Keratinocyte (primary cell): ENCODE data around the gene TEAD2. TPM values are rescaled to one million over a fixed set of nuclear protein-coding genes. Genes with fewer than 3 reads are reported as not detected.

ENCODE experiments used
- DNase-seq: peaks from one replicate; pipeline ENCODE4 v3.0.0-alpha.2; 2011; ENCODE audit warnings: low read depth, missing footprints, low spot score
- FAIRE-seq: peaks from 2 replicates; lab custom pipeline; 2011; peaks lifted over from hg19 to GRCh38; lab: Jason Lieb, UNC
- H2AFZ ChIP-seq: 2 replicates; pipeline ENCODE4 v1.6.0; 2012; ENCODE audit warnings: low read length, control low read depth, inconsistent platforms; ENCODE audit not compliant: control insufficient read depth
- H3K27ac ChIP-seq: 2 replicates; pipeline ENCODE4 v1.5.1; 2011; ENCODE audit warnings: low read length; ENCODE audit not compliant: control insufficient read depth, insufficient read depth
- H3K27me3 ChIP-seq: 3 replicates; pipeline ENCODE4 v1.6.0; 2011; ENCODE audit warnings: low read length; ENCODE audit not compliant: control insufficient read depth, insufficient read depth; ENCODE audit errors: extremely low read depth
- H3K36me3 ChIP-seq, 2 experiments: 2 replicates in 1 of 2; 3 replicates in 1 of 2; pipeline ENCODE4 v1.5.1; 2011; ENCODE audit warnings: low read length in 2 of 2, mild to moderate bottlenecking in 1 of 2; ENCODE audit not compliant: control insufficient read depth in 2 of 2, insufficient read depth in 2 of 2; ENCODE audit errors: extremely low read depth in 1 of 2
- H3K4me1 ChIP-seq: 3 replicates; pipeline ENCODE4 v1.5.1; 2011; ENCODE audit warnings: low read length; ENCODE audit not compliant: control insufficient read depth, insufficient read depth; ENCODE audit errors: extremely low read depth
- H3K4me2 ChIP-seq: 3 replicates; pipeline ENCODE4 v1.6.0; 2011; ENCODE audit warnings: low read depth, low read length; ENCODE audit not compliant: control insufficient read depth, insufficient read depth; ENCODE audit errors: extremely low read depth
- H3K4me3 ChIP-seq, 3 experiments: fragments of 200-600 bp in 1 of 3; sonication (generic) in 1 of 3; 2 replicates in 2 of 3; 3 replicates in 1 of 3; pipeline ENCODE4 v1.5.1; 2011 to 2016; ENCODE audit warnings: low read length in 3 of 3, mild to moderate bottlenecking in 3 of 3, control low read depth in 2 of 3, inconsistent platforms in 1 of 3, low read depth in 1 of 3, mixed read lengths in 1 of 3, mixed run types in 1 of 3, moderate library complexity in 1 of 3; ENCODE audit not compliant: control insufficient read depth in 2 of 3, insufficient read depth in 2 of 3; ENCODE audit errors: extremely low read depth in 1 of 3
- H3K79me2 ChIP-seq: 2 replicates; pipeline ENCODE4 v1.6.0; 2012; ENCODE audit warnings: low read length; ENCODE audit not compliant: control insufficient read depth, insufficient read depth
- H3K9ac ChIP-seq: 3 replicates; pipeline ENCODE4 v1.6.0; 2011; ENCODE audit warnings: low read length; ENCODE audit not compliant: control insufficient read depth, insufficient read depth; ENCODE audit errors: extremely low read depth
- H3K9me1 ChIP-seq: 3 replicates; pipeline ENCODE4 v1.6.0; 2011; ENCODE audit warnings: low read length; ENCODE audit not compliant: control insufficient read depth, insufficient read depth; ENCODE audit errors: extremely low read depth
- H3K9me3 ChIP-seq: 2 replicates; pipeline ENCODE4 v1.5.1; 2012; ENCODE audit warnings: low read depth, low read length; ENCODE audit not compliant: control insufficient read depth
- H4K20me1 ChIP-seq: 3 replicates; pipeline ENCODE4 v1.6.0; 2011; ENCODE audit warnings: low read length; ENCODE audit not compliant: control insufficient read depth, insufficient read depth; ENCODE audit errors: extremely low read depth
- EZH2 ChIP-seq: IDR thresholded peaks from one replicate; pipeline ENCODE4 v1.6.1; 2012; ENCODE audit warnings: inconsistent platforms, mild to moderate bottlenecking, low read length, moderate library complexity
- dilution Hi-C: fragments of 300-500 bp; cut with MboI; formaldehyde crosslinking; loops from one replicate; pipeline ENCODE4 v1.7.0; 2020; ENCODE audit warnings: low sequenced_read_pairs; ENCODE audit not compliant: extremely low pct_ligation_motif_present
- polyA plus RNA-seq, 5 experiments: library from polyadenylated mRNA; depleted of rRNA in 3 of 5; stranded (reverse) in 3 of 5; stranded (forward) in 1 of 5; unstranded in 1 of 5; fragments of >200 nt; gene quantifications; 1 replicate in 1 of 5; 2 replicates in 3 of 5; 3 replicates in 1 of 5; pipeline versions ENCODE4 v1.2.1 to v1.2.3, GENCODE V29; 2011 to 2012; ENCODE audit warnings: missing spikeins in 2 of 5, low read depth in 1 of 5, low replicate concordance in 1 of 5
- TF ChIP-seq, protein P1 (sequence below), 3 experiments: IDR thresholded peaks in 1 of 3; conservative IDR thresholded peaks in 1 of 3; optimal IDR thresholded peaks in 1 of 3; 2 replicates in 2 of 3; 3 replicates in 1 of 3; pipeline versions ENCODE3 to v1.5.1; 2011; ENCODE audit warnings: low read length in 3 of 3, mild to moderate bottlenecking in 3 of 3, moderate library complexity in 2 of 3, control low read depth in 1 of 3, inconsistent platforms in 1 of 3; ENCODE audit not compliant: insufficient read depth in 2 of 3; ENCODE audit errors: extremely low read depth in 1 of 3

Gene TEAD2
- polyA plus RNA-seq, 1 donor (not counting 4 experiments of a cell fraction or from before 2014, with no cell fraction given) = 6.4 TPM

DNA sequence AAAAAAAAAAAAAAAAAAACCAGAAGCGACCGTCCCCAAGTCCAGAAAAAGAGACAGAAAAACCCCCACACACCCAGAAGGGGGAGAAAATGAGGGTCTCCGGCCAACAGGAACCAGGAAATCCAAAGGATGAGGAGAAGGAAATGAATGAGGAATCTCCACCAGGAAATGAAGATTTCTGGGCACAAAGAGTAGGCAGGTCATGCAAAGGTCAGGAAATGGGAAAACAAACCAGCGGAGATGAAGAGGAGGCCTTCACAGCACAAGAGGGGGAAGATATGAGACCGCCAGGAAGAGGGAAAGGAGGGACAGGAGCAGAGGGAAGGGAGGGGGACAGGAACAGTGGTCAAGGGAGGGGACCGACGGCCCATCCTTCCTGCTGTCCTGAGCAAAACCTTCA lies 5.8 kb downstream of the TEAD2 start:
- no peaks in the 10 kb centered on the region for H4K20me1 ChIP-seq
- H3K9me1 ChIP-seq = no peaks in the 10 kb centered on the region
- H3K36me3 ChIP-seq = peaks cover 0 to 3% of the 10 kb centered on the region in 2 experiments
- H3K4me1 ChIP-seq = no peaks in the 10 kb centered on the region
- no peaks in the 10 kb centered on the region for H3K79me2 ChIP-seq
- no peaks in the 10 kb centered on the region for H3K27me3 ChIP-seq
- no peaks in the 10 kb centered on the region for H3K9me3 ChIP-seq
- DNase-seq = no peak
- FAIRE-seq = no peak
- H3K4me3 ChIP-seq = no peak overlapping the region
- TF ChIP-seq, protein P1, sequence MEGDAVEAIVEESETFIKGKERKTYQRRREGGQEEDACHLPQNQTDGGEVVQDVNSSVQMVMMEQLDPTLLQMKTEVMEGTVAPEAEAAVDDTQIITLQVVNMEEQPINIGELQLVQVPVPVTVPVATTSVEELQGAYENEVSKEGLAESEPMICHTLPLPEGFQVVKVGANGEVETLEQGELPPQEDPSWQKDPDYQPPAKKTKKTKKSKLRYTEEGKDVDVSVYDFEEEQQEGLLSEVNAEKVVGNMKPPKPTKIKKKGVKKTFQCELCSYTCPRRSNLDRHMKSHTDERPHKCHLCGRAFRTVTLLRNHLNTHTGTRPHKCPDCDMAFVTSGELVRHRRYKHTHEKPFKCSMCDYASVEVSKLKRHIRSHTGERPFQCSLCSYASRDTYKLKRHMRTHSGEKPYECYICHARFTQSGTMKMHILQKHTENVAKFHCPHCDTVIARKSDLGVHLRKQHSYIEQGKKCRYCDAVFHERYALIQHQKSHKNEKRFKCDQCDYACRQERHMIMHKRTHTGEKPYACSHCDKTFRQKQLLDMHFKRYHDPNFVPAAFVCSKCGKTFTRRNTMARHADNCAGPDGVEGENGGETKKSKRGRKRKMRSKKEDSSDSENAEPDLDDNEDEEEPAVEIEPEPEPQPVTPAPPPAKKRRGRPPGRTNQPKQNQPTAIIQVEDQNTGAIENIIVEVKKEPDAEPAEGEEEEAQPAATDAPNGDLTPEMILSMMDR (optimal IDR thresholded peaks at IDR 0.05 in 1 of 3, IDR thresholded peaks at IDR 0.05 in 1 of 3, conservative IDR thresholded peaks at IDR 0.05 in 1 of 3; ENCODE audit: extremely low read depth in 1 of 3, insufficient read depth in 2 of 3, low read length in 3 of 3) = no peak
- no peak for TF ChIP-seq EZH2
- H3K4me2 ChIP-seq = no peak overlapping the region
- no peak overlapping the region for H2AFZ ChIP-seq
- dilution Hi-C loops = no loop called here
- H3K27ac ChIP-seq = no peak overlapping the region
- H3K9ac ChIP-seq = no peak overlapping the region

DNA sequence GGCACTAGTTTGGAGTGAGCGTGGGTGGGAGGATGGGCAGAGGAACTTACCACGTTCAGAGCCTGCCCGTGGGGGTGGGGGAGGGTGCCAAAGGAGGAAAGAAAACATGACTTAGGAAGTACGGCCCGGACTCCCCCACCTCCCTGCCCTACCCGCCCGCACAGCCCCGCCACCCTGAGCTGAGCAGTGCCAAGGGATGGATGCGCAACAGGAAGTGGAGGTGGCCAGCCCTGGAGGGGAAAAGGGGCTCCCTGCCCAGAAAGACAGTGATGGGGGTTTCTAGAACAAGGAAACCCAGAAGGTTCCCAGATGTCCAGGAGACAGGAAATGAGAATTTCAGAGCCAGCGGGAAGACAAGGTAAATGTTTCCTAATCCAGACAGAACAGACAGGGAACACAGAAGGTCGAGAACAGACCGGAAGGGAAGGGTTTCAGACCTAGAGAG lies 6.3 kb downstream of the TEAD2 start:
- Histone ChIP-seq H3K4me2 (no peak overlapping the region), H3K27me3 (no peaks in the 10 kb centered on the region), H3K36me3 (peaks cover 0 to 4% of the 10 kb centered on the region in 2 experiments), H3K79me2 (no peaks in the 10 kb centered on the region), H3K9me3 (no peaks in the 10 kb centered on the region), H3K27ac (no peak overlapping the region), H4K20me1 (no peaks in the 10 kb centered on the region), H3K9me1 (no peaks in the 10 kb centered on the region), H2AFZ (no peak overlapping the region), H3K4me3 (no peak overlapping the region), H3K4me1 (no peaks in the 10 kb centered on the region), H3K9ac (no peak overlapping the region)
- FAIRE-seq (no peak), DNase-seq (no peak)
- dilution Hi-C loops = no loop called here
- TF ChIP-seq, protein P1 (optimal IDR thresholded peaks at IDR 0.05 in 1 of 3, IDR thresholded peaks at IDR 0.05 in 1 of 3, conservative IDR thresholded peaks at IDR 0.05 in 1 of 3; ENCODE audit: extremely low read depth in 1 of 3, insufficient read depth in 2 of 3, low read length in 3 of 3) = no peak
- TF ChIP-seq EZH2 = no peak
